A673 (cell line): Measurements from ENCODE around the gene ACKR3. TPM values are rescaled to one million over a fixed set of nuclear protein-coding genes. Genes with fewer than 3 reads are reported as not detected.

Experiments used
- BruUV-seq: library from RNA; stranded (reverse); fragments of 400-500 nt; replicated peaks from 2 replicates; lab custom pipeline; 2021; lab: Mats Ljungman, UMichigan
- CTCF ChIA-PET: fragments of 300-600 bp; sonication (Branson Sonifier 250); formaldehyde crosslinking; loops from one replicate; lab custom pipeline; 2022; ENCODE audit warnings: antibody characterized with exemption; lab: Charles Lee
- POLR2A ChIA-PET: fragments of 300-600 bp; sonication (Branson Sonifier 250); formaldehyde crosslinking; loops from one replicate; lab custom pipeline; 2022; ENCODE audit warnings: antibody characterized with exemption; ENCODE audit not compliant: low non-redundant PET; lab: Charles Lee
- DNase-seq: peaks from one replicate; pipeline ENCODE4 v3.0.0-alpha.2; 2015; ENCODE audit warnings: low spot score
- H3K27ac ChIP-seq: fragments of 200-600 bp; sonication (generic); 2 replicates; pipeline ENCODE4 v1.5.1; 2016; ENCODE audit warnings: mixed run types, low read depth, mild to moderate bottlenecking, mixed read lengths, antibody characterized with exemption, low read length; ENCODE audit not compliant: poor library complexity, severe bottlenecking
- H3K27me3 ChIP-seq: fragments of 200-600 bp; sonication (generic); replicated peaks from 2 replicates; pipeline ENCODE4 v1.6.1; 2017; ENCODE audit warnings: mixed run types, low read depth, mild to moderate bottlenecking, mixed read lengths, antibody characterized with exemption, low read length; ENCODE audit not compliant: insufficient read depth, poor library complexity
- H3K36me3 ChIP-seq: fragments of 200-600 bp; sonication (generic); 2 replicates; pipeline ENCODE4 v1.6.1; 2016; ENCODE audit warnings: mixed run types, mild to moderate bottlenecking, mixed read lengths, antibody characterized with exemption, low read length; ENCODE audit not compliant: insufficient read depth, poor library complexity, severe bottlenecking
- H3K4me1 ChIP-seq: fragments of 200-600 bp; sonication (generic); 2 replicates; pipeline ENCODE4 v1.6.1; 2017; ENCODE audit warnings: mixed run types, mild to moderate bottlenecking, mixed read lengths, antibody characterized with exemption, low read length; ENCODE audit not compliant: insufficient read depth, poor library complexity, severe bottlenecking
- H3K4me3 ChIP-seq: fragments of 200-600 bp; sonication (generic); 2 replicates; pipeline ENCODE4 v1.5.1; 2016; ENCODE audit warnings: low read depth, mixed run types, mild to moderate bottlenecking, mixed read lengths, low read length; ENCODE audit not compliant: poor library complexity, severe bottlenecking
- H3K9me3 ChIP-seq: fragments of 200-600 bp; sonication (generic); 2 replicates; pipeline ENCODE4 v1.6.1; 2016; ENCODE audit warnings: mixed run types, low read depth, mild to moderate bottlenecking, mixed read lengths, antibody characterized with exemption, low read length; ENCODE audit not compliant: poor library complexity, severe bottlenecking
- EZH2 ChIP-seq: fragments of 200-600 bp; sonication (generic); IDR thresholded peaks from 2 replicates; pipeline ENCODE4 v1.6.1; 2017; ENCODE audit warnings: borderline replicate concordance, low read depth, mild to moderate bottlenecking, mixed read lengths, antibody characterized with exemption, low read length; ENCODE audit not compliant: poor library complexity, severe bottlenecking
- intact Hi-C: fragments of 100-400 bp; cut with micrococcal nuclease; formaldehyde crosslinking; loops from one replicate; pipeline ENCODE4 v1.10.0; 2022; ENCODE audit not compliant: unreplicated experiment
- total RNA-seq: library from RNA; stranded (reverse); gene quantifications from 2 replicates; pipeline ENCODE4 v1.2.3, GENCODE V29; 2021
- TF ChIP-seq, protein P1 (sequence below): fragments of 300-800, 200-600 bp; sonication (generic); conservative IDR thresholded peaks from 2 replicates; pipeline ENCODE4 v1.5.1; 2017; ENCODE audit warnings: low read depth, mild to moderate bottlenecking, antibody characterized with exemption, low read length, moderate library complexity, mixed read lengths

Gene ACKR3
- total RNA-seq, 1 experiment from 2014 or later = 0.52 TPM

DNA sequence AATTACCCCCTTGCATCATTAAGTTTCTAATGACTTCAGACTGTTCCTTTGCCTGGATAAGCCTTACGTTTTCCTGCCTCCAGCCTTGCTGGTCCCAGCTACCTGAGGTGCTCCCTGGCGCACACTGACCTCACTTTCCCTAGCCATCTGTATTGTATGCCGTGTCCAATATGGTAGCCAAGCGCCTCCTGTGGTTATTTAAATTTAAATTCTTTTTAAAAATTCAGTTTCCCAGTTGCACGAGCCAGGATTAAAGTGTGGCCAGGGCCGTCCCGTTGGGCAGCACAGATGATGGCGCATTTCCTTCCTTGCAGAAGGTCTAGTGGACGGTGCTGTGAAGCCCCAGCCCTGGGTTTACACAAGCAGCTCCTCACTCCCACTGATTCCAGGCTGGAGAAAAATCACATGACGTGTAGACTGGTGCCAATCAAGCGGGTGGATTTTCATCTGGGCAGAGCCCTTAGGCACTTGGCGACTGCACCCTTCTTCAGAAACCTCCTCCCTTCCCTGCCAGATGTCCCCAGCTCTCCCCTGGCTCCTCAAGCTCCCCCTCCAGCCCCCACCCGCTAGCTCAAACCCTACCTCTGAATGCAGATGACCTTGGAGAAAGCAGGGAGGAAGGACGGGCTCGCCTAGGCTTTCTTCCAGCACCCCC lies 33.9 kb downstream of the ACKR3 start:
- no peak for DNase-seq
- BruUV-seq = no TSS peak
- no peak for TF ChIP-seq EZH2
- H3K4me1 ChIP-seq = no peaks in the 10 kb centered on the region
- H3K36me3 ChIP-seq = no peaks in the 10 kb centered on the region
- peaks cover 42% of the 10 kb centered on the region for H3K27me3 ChIP-seq
- no peak overlapping the region for H3K4me3 ChIP-seq
- intact Hi-C loops = no loop called here
- ChIA-PET CTCF (interaction anchor here (0.6 kb wide), 1 partner anchor 49 kb away, joined by 3 read pairs; no protein-coding TSS in a partner anchor), POLR2A (no interaction called here)
- H3K27ac ChIP-seq = no peak overlapping the region
- no peaks in the 10 kb centered on the region for H3K9me3 ChIP-seq

DNA sequence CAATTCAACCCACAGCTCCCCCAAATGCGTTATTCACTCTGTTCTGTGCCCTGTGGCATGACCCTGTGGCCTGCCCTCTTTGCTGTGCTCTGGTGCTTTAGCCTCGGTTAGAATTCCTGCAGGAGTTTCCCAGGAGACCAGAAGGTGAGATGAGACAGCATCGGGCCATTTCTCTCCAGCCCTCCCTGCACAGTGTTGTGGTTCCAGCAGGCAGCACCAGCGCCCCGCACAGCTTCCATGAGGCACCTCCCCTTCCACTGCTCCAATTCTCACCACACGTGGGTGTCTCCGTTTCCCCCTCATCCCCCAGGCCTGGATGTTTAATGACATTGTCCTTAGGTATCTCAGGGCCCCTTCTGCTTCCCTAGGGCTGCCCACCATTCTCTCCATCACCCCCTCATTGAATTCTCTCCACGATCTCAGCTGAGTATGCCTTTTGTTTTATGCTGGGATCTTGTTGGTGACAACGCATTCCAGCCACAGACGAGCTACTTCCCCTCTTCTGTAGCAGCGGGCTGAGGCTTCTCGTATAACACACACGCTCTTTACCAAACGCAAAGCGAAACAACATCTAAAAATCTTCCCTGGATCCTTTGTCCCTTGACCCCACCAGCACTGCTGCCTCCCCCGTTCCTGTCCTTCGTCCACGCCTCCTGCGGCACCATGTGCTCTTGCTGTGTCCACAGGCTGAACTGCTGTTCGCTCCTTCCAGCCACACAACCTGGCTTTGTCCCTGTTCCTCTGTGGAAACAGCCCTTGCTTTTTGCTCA lies 35.1 kb downstream of the ACKR3 start:
- Histone ChIP-seq H3K27me3 (peaks cover 42% of the 10 kb centered on the region), H3K27ac (no peak overlapping the region), H3K36me3 (no peaks in the 10 kb centered on the region), H3K9me3 (no peaks in the 10 kb centered on the region), H3K4me3 (no peak overlapping the region), H3K4me1 (no peaks in the 10 kb centered on the region)
- no peak for DNase-seq
- BruUV-seq = no TSS peak
- intact Hi-C loops = no loop called here
- CTCF ChIA-PET = no interaction called here
- POLR2A ChIA-PET = no interaction called here
- TF ChIP-seq, protein P1, sequence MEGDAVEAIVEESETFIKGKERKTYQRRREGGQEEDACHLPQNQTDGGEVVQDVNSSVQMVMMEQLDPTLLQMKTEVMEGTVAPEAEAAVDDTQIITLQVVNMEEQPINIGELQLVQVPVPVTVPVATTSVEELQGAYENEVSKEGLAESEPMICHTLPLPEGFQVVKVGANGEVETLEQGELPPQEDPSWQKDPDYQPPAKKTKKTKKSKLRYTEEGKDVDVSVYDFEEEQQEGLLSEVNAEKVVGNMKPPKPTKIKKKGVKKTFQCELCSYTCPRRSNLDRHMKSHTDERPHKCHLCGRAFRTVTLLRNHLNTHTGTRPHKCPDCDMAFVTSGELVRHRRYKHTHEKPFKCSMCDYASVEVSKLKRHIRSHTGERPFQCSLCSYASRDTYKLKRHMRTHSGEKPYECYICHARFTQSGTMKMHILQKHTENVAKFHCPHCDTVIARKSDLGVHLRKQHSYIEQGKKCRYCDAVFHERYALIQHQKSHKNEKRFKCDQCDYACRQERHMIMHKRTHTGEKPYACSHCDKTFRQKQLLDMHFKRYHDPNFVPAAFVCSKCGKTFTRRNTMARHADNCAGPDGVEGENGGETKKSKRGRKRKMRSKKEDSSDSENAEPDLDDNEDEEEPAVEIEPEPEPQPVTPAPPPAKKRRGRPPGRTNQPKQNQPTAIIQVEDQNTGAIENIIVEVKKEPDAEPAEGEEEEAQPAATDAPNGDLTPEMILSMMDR = no peak
- no peak for TF ChIP-seq EZH2

DNA sequence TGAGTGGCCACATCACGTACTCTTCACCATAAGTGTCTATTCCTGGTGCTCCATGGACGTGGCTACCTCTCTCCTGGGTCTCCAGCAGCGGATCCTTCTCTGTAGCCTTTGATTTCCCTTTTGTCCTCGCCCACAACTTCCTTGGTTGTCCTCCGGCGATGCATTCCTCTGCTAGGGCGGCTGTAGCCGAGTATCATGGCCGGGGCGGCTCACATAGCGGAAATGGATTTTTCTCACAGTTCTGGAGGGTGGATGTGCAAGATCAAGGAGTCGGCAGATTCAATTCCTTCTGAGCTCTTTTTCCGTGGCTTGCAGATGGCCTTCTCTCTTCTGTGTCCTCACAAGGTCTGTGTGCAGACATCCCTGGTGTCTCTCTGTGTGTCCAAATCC lies 35.7 kb downstream of the ACKR3 start:
- no peak for TF ChIP-seq EZH2
- TF ChIP-seq, protein P1 = no peak
- H3K27ac ChIP-seq = no peak overlapping the region
- DNase-seq = no peak
- no peak overlapping the region for H3K4me3 ChIP-seq
- H3K36me3 ChIP-seq = no peaks in the 10 kb centered on the region
- POLR2A ChIA-PET = no interaction called here
- H3K4me1 ChIP-seq = no peaks in the 10 kb centered on the region
- intact Hi-C loops = no loop called here
- H3K27me3 ChIP-seq = peaks cover 38% of the 10 kb centered on the region
- BruUV-seq = no TSS peak
- H3K9me3 ChIP-seq = no peaks in the 10 kb centered on the region
- CTCF ChIA-PET = no interaction called here
